ENCODE results near the gene CELSR2. TPM values are rescaled to one million over a fixed set of nuclear protein-coding genes. Genes with fewer than 3 reads are reported as not detected.

Gene CELSR2
- total RNA-seq, 1 donor from 2014 or later = 22.4 TPM

DNA sequence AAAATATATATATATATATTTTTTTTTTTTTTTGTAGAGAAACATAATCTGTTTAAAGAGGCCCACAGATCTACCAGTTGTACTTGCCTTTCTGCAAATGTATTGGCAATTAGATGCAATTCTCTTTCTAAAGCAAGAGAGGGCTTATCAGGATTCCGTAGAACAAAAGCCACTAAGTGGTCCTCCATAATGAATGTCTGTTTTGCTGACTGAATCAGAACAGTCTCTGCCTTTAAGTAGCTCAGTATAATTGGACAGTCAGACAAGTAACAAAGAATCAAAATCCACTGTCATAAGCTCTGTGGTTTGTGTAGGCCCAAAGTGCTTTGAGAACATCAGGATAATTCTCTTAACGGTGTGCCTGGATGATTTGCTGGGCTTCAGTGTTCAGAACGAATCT is 18.3 kb upstream of the CELSR2 start:
- no peak for DNase-seq

DNA sequence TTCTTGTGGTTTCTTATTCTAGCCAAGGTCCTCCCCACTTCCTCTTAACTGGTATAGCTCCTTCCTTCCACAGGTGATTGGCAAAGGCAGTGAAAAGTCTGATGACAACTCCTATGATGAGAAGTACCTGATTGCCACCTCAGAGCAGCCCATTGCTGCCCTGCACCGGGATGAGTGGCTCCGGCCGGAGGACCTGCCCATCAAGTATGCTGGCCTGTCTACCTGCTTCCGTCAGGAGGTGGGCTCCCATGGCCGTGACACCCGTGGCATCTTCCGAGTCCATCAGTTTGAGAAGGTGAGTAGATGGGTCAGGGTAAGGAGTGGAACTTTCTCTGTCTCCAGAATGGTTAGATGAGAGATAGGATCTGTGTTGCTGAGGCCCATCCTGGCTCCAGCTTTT is 14.2 kb upstream of the CELSR2 start:
- DNase-seq = no peak

DNA sequence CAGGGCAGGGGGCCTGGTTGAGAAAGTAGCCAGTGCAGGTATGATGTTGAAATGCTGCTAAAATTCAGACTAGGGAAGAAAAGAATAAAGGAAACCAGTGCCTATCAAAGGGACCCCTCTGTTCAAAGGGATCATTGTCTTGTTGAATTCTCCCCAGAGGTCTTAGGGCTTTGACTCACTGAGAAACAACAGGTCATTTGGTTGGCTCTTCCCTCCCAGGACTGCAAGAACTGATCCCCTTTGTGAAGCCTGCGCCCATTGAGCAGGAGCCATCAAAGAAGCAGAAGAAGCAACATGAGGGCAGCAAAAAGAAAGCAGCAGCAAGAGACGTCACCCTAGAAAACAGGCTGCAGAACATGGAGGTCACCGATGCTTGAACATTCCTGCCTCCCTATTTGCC is 11.8 kb upstream of the CELSR2 start:
- DNase-seq = no peak

DNA sequence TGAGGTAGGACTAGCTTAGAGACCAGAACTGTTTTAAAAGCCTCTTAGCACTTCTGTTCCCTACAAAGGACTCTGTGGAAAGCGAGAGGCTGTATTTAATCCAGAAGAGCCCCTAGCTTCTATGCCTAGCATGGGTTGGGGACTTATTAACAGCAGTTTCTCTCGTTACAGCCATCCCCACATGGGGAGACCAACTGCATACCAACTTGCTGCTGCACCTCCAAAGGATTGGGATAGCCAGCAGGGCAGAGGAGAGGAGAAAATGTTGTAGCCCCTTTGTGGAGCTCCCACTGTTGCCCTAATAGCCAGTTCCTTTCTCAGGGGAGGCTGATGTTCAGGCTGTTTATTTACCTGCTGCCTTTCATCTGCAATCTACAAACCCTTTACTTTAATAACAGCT is 11.0 kb upstream of the CELSR2 start:
- no peak for DNase-seq

DNA sequence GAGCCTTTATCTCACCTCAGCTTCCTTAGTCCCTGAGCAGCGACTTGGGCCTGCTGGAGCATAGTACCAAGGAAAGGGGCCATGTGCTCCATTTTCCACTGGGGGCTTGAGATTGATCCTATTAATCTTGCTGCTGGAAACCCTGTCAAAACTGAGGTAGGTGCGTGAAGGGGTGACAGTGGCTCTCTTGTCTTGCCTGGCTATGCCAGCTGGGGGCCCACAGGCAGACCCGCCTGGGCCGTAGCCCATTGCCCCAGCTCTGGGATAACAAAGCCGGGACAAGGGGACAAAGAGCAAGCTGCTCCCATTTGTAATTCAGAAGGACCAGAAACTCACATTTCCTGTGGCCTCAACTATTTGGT is 10.3 kb upstream of the CELSR2 start:
- no peak for DNase-seq

DNA sequence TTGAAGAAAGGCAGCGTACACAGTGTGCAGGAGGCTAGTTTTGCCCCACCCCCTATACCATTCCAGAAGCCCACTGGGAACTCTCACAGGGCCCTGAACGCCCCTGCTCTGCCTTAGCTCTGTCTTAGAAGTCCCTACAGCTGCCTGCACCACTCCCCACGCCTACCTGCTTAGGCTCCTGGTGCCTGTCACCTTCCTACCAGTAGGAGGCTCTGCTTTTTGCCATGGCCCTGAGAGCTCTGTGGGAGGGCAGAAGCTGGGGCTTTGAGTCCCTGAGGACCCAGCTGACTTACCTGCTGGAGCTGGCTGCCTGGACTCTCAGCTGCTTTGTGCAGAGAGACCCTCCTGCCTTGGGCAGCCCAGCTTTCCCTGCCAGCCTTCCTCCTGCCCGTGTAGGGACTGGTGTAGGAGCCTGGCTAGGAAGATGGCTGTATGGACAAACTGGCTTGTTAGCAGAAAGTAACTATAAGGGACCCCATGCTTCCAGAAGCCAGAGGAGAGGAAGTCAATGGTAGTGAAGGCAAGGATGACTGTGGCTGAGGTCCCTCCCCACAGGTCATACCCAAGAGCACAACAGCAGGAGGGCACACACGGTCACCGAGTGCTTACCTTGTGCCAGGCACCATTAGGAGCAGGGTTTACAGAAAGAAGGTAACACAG is 9.8 kb upstream of the CELSR2 start:
- no peak for DNase-seq

DNA sequence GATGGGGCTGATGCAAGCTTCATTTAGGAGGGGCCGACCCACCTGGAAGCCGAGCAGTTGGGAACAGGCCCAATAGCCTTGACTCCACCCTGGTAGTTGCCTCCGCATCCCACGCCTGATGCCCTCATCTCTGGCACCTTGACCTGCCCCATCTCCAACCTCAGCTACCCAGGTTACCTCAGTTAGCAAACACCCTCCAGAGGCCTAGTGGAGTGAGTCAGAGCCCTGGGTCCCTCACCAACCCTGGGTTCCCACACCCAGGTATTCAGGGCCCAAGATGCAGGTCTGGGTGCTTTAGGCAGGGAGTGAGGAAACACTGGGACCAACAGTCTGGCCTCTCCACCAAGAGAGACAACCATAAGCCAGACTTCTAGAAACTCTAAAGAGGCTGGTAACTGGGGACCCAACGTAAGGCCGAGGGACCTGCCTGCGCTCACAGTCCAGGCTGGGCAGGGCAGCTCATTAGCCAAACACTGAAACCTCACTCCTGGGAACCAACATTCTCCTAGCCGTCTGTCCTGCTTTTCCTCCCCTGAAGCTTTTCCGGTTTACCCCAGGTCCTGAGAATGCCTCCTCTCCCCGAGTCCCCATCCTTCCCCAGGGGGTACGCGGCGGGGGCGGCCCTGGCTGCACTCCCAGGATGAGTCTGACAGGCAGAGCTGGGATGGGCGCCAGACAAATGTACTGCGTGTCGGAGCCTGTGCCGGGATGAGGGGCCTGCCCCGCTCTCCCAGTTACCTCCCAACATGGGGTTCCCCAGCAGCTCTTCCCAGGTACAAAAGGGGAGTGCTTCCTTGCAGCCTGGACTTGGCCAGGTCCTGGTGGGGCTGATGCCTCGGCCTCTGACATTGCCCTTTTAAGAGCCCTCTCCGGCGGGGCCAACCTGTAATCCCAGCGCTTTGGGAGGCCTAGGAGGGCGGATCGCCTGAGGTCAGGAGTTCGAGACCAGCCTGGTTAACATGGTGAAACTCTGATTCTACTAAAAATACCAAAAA is 8.9 kb upstream of the CELSR2 start:
- peak; percentile 50 for DNase-seq

DNA sequence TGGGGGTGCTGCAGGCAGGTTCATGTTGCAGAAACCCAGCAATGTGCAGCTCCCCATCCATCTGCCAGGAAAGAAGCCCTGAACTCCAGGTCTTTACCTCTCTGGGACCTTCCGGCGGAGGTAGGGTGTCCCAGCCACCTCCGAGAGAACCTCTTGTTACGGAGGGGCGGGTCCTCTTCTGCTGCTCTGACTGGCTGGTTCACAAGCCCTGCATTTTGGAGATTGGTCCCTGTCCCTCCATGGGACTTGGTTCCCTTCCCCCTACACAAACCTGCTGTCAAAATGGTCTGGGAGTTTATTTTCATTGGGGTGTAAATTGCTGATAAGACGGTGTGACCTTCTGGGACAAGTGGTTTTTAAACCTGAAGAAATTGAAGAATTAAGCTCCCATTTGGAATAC is 8.0 kb upstream of the CELSR2 start:
- DNase-seq = no peak

DNA sequence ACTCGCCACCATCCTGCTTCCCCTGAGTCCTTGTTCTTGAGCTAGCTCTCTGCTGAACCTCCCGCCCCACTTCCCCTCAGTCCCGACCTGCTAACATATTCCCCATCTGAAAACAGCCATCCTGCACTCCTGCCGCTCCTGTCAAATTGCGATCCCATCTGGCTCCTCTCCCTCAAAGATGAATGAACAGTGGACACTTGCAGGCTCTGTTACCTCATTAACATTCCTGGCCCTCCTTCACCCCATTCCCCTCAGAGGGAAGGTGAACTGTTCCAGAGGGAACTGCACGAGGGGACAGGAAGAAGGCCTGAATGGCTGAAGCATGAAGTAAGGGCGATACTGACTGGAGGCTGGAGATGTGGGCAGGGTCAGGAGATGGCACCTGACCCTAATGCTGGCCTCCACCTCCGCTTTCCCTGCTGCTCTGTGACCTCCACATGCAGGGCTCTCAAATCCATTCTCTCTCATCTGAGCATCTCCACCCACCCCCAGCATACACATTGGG is 7.4 kb upstream of the CELSR2 start:
- no peak for DNase-seq

DNA sequence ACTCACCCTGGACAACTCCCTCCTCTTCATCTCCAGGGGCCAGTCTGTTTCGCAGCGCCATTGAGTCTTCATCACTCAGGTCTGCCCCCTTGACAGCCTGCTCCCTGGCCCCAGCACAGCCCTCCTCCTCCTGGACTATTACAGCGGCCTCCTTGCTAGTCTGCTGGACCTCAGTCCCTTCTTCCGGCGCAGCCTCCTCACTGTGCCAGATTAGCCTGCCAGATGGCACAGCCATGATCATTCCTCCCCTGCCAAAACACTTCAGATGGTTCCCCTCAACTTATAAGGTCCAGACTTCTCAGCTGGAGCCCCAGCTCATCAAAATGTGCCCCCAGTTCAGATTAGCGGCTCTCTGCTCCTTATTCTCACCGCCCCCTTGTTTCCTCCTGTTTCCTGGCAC is 7.0 kb upstream of the CELSR2 start:
- DNase-seq = no peak

DNA sequence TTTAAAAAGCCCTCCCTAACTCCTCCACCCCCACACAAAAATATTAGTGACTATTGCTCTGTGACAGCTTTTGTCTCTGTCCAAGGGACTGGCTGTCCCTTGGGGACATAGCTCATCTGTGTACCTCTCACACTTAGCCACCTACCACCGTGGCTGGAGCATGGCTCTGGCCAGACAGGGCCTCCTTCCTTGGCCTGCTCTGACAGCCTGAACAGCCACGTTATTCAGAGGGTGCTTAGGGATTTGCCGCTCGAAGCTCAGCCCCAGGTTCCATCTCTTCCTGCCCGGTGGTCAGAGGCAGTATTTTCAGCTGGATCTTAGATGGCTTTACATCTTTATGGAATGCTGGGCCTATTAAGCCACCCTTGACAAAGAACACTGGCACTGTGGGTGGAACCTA is 6.1 kb upstream of the CELSR2 start:
- DNase-seq = no peak

DNA sequence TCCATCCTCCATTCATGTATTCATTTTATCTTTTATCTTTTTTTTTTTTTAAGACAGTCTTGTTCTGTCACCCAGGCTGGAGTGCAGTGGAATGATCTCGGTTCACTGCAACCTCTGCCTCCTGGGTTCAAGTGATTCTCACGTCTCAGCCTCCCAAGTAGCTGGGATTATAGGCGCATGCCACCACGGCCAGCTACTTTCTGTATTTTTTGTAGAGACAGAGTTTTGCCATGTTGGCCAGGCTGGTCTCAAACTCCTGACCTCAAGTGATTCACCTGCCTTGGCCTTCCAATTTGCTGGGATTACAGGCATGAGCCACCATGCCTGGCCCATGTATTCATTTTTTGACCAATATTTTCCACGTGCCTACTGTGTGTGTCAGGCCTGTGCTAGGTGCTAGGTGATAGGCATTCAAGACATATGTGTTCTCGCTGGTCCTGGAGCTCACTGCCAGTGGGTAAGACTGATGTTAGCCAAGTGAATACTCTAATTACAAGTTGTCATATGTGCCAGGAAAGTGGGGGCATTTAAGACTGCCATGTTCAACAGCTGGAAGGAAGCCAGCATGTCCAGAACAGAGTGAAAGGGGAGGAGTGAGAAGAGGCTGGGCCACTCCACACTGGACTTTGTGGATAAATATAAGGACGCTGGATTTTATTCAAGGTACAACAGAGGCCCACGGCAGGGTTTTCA is 5.3 kb upstream of the CELSR2 start:
- no peak for DNase-seq

DNA sequence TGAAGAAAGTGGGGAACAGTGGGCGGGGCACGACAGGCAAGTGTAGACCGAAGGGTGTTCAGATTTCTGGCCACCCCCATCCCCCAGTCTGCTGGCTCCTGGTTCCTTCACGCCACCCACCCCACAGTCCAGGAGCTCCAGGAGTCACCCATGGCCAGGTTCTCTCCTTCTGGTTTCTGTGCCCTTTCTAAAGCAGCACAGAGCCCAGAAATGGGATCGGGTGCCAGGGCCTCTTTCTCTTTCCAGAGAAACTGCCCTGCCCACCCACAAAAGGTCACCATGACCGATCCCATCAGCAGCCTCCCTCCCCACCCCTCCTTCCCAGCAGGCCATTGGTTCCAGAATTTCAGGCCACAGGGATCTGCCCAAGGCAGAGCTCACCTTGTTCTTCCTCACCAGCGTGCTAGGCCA is 3.2 kb upstream of the CELSR2 start:
- DNase-seq = no peak

DNA sequence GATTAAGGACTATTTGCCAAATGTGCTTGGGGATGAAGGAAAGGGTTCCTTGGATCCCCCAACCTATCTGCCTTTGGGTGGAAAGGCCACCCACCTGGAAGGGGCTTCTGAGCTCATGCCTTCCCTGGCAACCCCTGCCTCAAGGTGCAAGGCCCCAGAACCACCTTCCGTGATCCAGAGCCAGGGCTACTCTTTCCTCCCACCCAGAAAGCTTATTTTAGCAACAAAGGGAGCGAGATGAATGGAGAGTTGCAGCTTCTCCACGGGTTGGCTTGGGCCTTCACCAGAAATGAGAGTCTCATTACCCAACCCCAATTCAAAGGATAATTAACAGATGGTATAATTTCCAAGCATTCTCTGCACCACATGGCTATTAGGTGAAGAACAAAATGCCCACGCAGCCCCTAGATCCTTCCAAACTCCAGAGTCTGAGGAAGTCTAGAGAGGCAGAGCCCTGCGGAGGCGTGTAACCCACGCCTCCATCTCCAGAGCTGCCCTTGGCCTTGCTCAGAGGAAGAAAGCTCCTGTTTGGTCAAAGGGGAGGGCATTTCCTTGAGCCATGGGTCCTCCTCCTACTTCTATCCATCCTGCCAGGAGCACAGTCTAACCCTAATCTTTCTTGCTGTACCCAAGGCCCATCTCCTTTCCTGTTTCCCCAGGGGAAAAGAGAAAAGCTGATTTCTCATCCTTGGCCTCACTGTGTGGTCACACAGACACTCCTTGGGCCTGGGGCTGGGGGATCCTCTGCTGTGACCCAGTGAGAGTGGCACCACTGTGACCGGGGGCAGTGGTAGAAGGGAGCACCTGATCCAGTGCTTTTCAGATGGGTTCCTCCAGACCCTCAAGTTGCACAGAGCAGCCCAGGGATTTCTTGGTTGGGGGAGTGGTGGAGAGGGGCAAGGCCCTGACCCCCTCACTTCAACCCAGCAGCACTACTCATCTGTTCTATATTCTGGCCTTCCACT is 1.7 kb upstream of the CELSR2 start:
- no peak for DNase-seq

DNA sequence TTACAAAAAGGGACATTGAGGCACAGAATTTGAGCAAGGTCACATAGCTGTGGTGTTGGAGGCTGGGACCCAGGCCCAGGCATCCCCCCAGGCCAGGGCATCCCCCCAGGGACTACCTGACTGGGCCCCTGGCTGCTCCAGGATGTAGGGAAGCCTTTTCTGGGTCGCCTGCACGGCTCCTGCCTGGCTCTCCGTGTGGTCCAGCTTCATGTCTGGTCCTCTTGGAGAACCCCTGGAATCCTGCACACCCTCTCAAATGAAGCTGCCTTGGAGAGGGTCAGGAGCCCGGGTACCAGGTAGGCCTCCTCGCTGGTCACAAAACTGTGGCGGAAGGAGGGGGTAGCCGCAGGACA is 919 bp upstream of the CELSR2 start:
- DNase-seq = no peak

DNA sequence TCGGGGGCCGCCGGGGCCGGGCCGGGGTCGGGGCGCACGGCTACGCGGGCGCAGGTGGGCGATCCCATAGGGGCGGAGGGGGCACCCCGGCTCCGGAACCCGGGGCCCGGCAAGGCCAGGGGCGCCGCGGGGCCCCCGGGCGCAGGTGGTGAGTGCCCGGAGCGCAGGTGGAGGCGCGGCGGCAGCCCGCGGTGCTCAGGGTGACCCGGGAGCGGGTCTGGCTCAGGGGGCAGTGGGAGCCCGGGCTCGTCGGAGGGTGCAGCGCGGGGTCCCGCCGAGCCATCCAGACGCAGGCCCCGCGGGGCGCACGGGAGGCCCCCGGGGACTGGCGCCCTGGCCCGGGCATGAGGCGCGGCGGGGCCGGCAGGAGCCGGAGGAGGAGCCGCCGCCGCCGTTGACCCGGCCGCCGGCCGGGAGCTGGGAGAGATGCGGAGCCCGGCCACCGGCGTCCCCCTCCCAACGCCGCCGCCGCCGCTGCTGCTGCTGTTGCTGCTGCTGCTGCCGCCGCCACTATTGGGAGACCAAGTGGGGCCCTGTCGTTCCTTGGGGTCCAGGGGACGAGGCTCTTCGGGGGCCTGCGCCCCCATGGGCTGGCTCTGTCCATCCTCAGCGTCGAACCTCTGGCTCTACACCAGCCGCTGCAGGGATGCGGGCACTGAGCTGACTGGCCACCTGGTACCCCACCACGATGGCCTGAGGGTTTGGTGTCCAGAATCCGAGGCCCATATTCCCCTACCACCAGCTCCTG is 489 bp downstream of the CELSR2 start:
- DNase-seq = no peak

DNA sequence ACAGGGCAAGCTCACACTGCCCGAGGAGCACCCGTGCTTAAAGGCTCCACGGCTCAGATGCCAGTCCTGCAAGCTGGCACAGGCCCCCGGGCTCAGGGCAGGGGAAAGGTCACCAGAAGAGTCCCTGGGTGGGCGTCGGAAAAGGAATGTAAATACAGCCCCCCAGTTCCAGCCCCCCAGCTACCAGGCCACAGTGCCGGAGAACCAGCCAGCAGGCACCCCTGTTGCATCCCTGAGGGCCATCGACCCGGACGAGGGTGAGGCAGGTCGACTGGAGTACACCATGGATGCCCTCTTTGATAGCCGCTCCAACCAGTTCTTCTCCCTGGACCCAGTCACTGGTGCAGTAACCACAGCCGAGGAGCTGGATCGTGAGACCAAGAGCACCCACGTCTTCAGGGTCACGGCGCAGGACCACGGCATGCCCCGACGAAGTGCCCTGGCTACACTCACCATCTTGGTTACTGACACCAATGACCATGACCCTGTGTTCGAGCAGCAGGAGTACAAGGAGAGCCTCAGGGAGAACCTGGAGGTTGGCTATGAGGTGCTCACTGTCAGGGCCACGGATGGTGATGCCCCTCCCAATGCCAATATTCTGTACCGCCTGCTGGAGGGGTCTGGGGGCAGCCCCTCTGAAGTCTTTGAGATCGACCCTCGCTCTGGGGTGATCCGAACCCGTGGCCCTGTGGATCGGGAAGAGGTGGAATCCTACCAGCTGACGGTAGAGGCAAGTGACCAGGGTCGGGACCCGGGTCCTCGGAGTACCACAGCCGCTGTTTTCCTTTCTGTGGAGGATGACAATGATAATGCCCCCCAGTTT is 1.3 kb downstream of the CELSR2 start:
- no peak for DNase-seq

DNA sequence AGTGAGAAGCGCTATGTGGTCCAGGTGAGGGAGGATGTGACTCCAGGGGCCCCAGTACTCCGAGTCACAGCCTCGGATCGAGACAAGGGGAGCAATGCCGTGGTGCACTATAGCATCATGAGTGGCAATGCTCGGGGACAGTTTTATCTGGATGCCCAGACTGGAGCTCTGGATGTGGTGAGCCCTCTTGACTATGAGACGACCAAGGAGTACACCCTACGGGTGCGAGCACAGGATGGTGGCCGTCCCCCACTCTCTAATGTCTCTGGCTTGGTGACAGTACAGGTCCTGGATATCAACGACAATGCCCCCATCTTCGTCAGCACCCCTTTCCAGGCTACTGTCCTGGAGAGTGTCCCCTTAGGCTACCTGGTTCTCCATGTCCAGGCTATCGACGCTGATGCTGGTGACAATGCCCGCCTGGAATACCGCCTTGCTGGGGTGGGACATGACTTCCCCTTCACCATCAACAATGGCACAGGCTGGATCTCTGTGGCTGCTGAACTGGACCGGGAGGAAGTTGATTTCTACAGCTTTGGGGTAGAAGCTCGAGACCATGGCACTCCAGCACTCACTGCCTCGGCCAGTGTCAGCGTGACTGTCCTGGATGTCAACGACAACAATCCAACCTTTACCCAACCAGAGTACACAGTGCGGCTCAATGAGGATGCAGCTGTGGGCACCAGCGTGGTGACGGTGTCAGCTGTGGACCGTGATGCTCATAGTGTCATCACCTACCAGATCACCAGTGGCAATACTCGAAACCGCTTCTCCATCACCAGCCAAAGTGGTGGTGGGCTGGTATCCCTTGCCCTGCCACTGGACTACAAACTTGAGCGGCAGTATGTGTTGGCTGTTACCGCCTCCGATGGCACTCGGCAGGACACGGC is 2.2 kb downstream of the CELSR2 start:
- no peak for DNase-seq
